AG10803 (cell line): ENCODE measurements around the gene OSTF1.

Source experiments
- DNase-seq: peaks from one replicate; pipeline ENCODE4 v3.0.0; 2010; ENCODE audit warnings: low read depth
- H3K4me3 ChIP-seq: 2 replicates; pipeline ENCODE4 v1.5.1; 2011; ENCODE audit warnings: mild to moderate bottlenecking, low read length, control low read depth
- CTCF ChIP-seq: conservative IDR thresholded peaks from 2 replicates; pipeline ENCODE4 v1.5.1; 2011; ENCODE audit warnings: mild to moderate bottlenecking, low read length, control low read depth, inconsistent platforms

OSTF1 gene

GRCh38 chr9:75132244-75132643 is 43.9 kb downstream of the OSTF1 start:
- DNase-seq = no peak
- TF ChIP-seq CTCF = no peak
- no peak overlapping the region for H3K4me3 ChIP-seq

GRCh38 chr9:75133396-75133795 is 45.1 kb downstream of the OSTF1 start:
- H3K4me3 ChIP-seq = no peak overlapping the region
- DNase-seq = no peak
- no peak for TF ChIP-seq CTCF

- DNase-seq = no peak
- no peak overlapping the region for H3K4me3 ChIP-seq
- TF ChIP-seq CTCF = no peak
Observed at GRCh38 chr9:75134495-75134894, 46.2 kb downstream of the OSTF1 start.

- no peak for TF ChIP-seq CTCF
- DNase-seq = no peak
- H3K4me3 ChIP-seq = no peak overlapping the region
Observed at GRCh38 chr9:75138260-75139040, 50.1 kb downstream of the OSTF1 start.

GRCh38 chr9:75139201-75139600 is 50.9 kb downstream of the OSTF1 start:
- no peak overlapping the region for H3K4me3 ChIP-seq
- TF ChIP-seq CTCF = no peak
- no peak for DNase-seq

GRCh38 chr9:75140261-75140660 is 51.9 kb downstream of the OSTF1 start:
- DNase-seq = no peak
- no peak overlapping the region for H3K4me3 ChIP-seq
- no peak for TF ChIP-seq CTCF

- no peak for DNase-seq
Observed at GRCh38 chr9:75142202-75142601, 53.9 kb downstream of the OSTF1 start.

More at GRCh38 chr9:75142202-75142601, 53.9 kb downstream of the OSTF1 start:
- TF ChIP-seq CTCF = no peak
- no peak overlapping the region for H3K4me3 ChIP-seq
